Activated naive CD4-positive, alpha-beta T cell treated with anti-CD3 and anti-CD28 coated beads, Interleukin-2, amount 50 U/mL, for 16 hours (primary cell): Measurements from ENCODE around the gene UST.

ENCODE experiments used
- DNase-seq: peaks from one replicate; pipeline ENCODE4 v3.0.0-alpha.2; 2020

Gene UST

GRCh38 chr6:149074832-149075258 is 328.0 kb downstream of the UST start:
- no peak for DNase-seq

DNA sequence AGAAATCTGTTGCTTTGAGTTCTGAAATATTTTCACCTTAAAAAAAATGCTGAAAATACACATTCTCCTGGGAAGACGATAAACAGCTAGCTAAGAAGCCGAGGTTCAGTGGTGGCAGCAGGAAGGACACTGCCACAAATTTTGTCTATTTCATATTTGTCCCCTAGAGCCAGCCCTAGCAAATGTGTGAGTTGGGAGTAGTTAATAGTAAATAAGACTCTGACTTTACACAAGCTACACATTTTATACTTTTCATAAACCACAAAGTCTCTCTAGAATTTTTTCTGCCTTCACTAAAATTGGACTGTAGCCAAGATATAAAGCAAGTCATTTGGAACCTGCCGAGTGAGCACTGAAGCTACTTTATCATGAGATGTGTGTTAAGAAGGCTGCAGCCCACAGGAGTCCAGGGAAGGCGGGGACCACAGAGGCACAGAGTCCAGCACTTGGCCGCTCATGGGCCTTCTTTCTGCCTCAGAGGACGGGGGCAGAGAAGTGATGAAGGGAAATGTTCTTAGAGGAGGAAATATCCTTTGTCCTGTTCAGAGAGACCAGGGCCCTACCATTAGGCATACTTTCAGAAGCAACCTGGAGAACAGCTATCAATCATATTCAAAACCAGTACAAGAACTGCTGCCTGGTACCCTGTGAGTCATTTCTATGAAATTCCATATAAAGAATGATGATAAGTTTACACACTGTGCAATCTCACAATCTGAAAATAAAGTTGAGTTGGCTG is 329.0 kb downstream of the UST start:
- DNase-seq: no peak

DNA sequence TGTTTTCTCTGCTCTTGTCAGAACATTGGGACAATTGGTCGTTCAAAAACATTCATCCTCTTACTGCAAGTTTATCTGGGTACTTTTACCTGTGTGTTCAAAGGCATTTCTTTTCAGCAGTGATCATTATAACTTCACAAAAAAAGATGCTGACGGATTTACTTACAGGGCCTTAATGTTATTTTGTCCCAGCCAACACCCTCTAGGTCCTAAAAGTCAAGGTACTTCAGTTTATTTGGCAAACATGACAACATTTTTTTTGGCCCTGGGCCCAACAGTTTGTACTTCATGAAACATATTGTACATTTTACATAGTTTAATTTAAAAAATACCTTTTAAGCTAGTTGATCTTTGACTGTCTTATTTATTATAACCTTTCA is 329.5 kb downstream of the UST start:
- no peak for DNase-seq

DNA sequence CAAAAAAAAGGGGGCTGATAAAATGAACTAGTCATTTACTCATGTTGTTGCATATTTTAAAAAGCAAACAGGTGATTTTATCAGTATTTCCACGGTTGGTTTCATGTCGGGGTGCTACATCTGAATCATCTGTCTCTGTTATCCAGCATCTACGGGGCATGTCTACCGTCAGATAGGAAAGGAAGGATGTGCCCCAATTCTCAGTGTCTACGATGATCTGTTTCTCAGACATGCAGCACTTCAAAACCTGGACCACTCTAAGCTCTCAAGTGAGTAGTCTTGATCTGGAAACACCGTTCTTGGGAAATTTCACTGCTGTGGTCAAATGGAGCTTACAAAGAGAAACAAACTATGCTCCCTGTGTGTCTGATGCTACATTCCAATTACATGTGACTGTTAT is 330.4 kb downstream of the UST start:
- no peak for DNase-seq

DNA sequence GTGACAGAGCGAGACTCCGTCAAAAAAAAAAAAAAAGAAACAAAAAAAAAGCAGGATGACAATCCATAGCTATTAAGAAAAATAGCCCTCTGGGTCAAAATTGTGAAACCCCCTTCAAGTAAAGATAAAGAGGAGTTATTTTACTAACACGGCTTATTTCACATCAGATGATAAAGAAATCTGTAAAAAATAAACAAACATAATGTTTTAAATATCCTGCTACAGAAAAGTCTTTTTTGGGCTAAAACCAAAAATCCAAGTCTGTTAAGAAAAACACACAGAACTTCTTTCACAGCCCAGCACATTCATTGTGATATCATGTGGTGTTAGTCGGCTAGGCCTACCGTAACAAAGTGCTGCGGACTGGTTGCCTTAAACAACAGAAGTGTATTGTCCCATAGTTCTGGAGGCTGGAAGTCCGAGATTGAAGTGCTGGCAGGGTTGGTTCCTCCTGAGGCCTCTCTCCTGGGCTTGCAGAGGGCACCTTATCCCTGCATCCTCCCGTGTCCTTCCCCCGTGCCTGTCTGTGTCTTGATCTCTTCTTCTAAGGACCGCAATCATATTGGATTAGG is 331.5 kb downstream of the UST start:
- no peak for DNase-seq

DNA sequence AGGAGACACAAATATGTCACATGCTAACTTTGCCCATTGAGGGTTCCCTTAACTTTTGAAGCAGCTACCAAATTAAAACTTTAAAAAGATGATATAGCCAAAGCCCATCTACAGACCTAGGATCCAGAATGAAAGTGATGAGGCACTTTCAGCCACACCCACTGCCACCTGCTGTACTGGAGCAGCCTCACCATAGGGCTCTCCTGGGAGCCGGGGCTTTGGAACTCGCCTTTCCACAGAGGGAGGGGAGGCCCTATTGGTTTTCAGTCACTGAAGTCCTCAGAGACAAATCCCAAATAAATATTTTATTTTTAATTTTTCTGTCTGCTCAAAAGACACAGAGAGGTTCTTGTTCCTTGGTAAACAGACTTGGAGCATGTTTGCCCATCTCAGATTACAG is 332.6 kb downstream of the UST start:
- DNase-seq: no peak

- DNase-seq: no peak
Measured at GRCh38 chr6:149079911-149080491, 333.2 kb downstream of the UST start.

- DNase-seq: no peak
Measured at GRCh38 chr6:149080511-149080910, 333.7 kb downstream of the UST start.

- no peak for DNase-seq
Measured at GRCh38 chr6:149081281-149081680, 334.5 kb downstream of the UST start.

DNA sequence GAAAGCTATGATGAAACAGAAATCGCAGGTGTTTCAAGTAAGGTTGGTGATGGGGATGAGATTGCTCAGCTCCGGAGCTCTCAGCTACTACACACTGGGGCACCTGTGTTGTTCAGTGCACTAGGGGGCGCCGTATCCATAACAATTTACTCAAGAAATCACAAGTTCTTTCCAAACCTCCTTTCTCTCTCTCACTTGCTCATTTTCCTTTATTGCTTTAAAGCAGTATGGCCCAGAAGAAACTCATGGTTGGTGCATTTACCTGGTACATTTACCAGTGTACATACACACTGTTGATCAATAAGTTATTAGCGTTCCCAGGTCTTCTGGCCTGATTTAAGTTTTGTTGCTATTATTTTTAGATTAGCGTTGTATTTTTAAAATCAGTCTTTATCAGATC is 335.5 kb downstream of the UST start:
- DNase-seq: peak; percentile 87

- DNase-seq: no peak
Measured at GRCh38 chr6:149084026-149084425, 337.2 kb downstream of the UST start.

DNA sequence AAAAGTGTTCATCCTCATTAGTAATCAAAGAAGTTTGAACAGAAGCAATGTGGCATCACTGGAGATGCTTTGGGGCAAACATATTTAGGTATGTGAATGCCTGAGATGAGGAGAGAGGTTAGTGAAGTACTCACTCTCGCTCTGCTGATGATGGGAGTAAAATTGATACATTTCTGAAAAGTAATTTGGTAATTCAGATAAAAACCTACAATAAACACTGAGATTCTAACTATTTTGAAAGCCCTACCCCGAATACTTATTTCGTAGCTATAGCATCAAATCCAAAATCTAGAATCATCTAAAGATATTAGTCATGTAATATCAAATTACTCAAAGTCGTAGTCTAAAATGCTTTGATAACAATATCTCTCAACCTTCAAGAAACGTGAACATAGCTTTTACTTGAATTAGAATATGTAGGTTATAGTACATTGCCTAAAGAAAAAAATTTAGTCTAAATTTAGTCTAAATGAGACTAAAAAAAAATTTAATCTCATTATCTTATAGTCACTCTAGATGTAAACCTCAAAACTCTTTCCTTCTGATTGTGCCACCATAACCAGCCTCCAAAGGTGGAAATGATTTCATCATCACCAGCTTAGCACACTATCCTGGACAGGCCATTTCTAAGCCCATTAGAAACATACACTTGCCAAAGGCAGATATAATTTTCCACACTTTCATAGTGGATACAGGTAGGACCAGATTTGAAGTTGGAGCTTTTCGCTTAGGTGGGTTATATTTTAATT is 338.2 kb downstream of the UST start:
- DNase-seq: no peak

DNA sequence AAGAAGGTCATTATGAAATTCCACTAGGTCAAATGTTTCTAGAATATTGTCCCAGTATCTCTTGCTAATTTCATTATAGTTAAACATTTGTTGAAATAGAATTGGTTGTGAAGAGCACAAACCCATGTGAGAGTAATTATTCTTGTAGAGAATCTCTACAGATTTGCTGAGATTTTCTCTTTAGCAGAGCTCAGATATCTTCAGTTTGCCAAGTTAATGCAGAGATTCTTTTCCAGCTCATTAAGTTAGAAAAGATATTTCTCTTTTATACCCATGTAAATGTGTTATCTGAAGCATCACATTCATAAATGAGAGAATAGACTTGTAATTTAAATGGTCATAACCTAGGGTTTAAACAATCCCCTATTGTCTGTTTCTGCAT is 338.7 kb downstream of the UST start:
- DNase-seq: no peak

GRCh38 chr6:149086363-149086762 is 339.5 kb downstream of the UST start:
- DNase-seq: no peak

DNA sequence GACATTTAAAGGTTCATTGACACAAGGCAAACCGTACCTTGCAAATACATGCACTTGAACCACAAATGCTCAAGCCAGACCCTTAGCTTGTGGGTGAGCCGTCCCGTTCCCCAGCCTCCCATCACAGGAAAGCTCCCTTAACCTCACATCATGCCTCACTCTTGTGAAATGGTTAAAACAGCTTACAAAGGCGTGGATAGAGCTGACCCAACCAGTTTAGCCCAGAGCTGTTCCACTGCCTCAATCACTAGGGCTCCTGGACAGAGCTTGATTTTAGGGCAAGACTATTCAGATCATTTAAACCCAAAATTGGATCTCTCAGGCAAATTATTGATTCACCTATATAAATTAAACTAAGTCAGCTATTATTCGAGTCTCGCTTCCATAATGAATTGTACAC is 341.1 kb downstream of the UST start:
- DNase-seq: no peak

DNA sequence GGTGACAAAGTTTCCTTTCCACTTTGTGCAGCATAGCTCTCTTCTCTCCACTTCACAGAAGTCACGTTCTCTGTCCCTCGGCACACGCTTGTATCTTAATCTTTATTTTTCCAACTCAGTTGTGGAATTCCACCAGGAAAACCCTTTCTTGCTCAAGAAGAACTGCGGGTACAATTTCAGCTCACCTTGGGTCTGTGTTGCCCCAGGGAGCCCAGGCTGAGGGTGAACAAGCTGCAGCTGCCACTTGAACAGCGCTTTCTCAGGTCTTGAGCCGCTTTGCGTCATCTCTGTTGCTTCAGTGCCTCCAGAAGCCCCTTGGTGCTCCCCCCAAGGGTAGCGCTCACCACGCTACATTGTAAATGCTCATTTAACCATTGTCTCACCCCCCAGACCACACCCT is 341.5 kb downstream of the UST start:
- no peak for DNase-seq

DNA sequence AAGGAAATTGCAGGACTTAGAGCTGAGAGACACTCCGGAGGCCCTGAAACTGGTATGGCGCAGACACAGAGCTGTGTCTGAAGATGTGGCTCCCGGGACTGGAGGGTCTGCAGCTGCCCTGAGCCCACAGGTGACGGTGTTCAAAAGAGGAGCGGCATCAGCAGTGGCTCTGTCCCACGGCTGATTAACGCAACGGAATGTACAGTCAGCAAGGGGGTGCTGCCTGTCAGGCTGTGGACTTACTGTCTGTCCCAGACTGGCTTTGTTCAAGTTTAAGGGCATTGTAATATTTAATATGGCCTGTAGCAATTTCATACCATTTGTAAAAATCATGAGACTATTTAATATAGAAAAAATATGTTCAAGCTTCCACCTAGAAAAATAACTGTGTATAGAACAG is 342.7 kb downstream of the UST start:
- DNase-seq: no peak

DNA sequence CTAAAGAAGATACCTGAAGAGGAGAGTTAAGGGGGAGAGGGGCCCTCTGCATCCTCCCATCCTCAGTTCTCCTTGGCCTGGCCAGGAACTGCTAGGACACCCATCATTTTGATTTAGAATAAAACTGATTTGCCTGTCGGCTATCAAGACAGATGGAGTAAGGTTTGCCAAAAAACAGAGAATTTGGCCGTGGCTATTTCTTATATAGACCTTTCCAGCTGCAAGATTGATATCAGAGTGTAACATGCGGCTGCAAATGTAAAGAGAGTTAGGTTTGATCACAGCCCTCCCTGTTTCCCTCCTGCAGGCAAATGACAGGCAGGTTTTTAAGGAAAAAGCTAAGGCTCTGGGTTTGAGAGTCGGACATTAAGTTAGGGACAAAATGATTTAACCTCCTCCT is 344.1 kb downstream of the UST start:
- DNase-seq: no peak

DNA sequence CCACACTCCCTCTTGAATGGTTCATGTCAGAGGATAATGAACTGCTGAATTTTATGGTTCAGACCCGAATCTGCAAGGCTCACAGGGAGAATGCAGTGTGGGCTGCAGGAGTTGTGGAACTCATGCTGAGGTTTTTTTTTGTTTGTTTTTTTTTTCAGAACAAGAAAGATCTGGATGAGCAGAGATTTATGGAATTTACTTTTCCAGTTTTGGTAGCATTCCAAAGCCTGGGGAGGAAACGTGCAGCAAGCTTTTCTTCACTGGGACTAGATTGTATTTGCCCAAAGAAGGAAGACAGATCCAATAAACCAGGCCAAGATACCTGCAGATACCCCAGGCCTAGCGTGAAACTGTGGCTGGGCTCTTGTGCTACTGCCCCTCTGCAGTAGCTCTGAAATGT is 346.8 kb downstream of the UST start:
- no peak for DNase-seq

DNA sequence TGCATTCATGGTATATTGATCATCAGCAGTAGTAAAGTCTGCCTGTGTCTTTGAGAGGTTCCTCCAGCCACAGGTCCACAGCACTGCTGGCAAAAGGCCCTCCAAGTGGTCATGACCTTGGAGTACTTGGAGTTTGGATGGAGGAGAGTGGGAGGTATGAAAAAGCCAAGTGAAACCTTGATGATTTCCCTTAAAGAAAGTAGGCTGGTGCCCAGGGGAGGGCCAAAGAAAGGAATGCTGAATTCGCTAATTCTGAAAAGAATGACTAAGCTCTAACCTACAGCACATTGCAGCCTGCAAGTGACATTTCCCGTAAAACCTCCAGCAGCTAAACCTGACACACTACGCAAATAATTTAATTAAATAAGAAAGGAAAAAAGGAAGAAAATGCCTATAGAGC is 347.3 kb downstream of the UST start:
- no peak for DNase-seq

- DNase-seq: no peak
Measured at GRCh38 chr6:149094934-149095351, 348.1 kb downstream of the UST start.

DNA sequence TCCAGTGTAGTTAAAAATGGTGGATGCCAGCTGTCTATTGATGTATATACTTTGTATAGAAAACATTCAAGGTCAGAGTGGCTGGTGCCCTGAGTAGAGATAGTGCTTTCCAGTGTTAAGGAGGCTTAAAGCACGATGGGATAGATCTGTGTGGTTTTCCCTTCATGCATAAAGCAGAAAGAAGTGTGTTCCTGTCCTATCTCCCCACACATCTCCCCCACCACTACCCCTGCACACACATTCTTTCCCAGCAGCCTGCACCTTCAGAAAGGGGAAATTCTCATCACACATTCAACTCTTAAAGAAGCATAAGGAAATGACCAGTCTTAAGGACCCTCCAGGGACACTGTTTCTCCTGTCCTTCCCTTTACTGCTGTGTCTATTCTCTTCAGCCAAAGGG is 349.0 kb downstream of the UST start:
- DNase-seq: no peak

DNA sequence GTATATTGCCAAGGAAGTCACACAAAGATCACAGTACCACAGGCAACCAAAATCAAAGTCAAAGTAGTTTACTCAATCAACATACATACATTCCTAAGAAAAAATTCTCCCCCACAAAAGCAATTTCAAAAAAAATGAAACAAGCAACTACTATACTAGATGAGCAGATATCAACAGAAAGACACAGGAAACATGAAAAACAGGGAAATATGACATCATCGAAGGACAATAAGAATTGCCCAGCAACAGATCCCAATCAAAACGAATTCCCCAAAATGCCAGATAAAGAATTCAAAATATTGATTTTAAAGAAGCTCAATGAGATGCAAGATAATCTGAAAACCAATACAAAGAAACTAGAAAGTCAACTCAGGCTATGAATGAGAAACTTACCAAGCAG is 351.0 kb downstream of the UST start:
- DNase-seq: no peak

GRCh38 chr6:149098700-149099276 is 352.0 kb downstream of the UST start:
- no peak for DNase-seq
